ENCODE data around the gene RFX2.

GRCh38 chr19:6017576-6017975 is 92.7 kb downstream of the RFX2 start:
- TF ChIP-seq, protein P1, sequence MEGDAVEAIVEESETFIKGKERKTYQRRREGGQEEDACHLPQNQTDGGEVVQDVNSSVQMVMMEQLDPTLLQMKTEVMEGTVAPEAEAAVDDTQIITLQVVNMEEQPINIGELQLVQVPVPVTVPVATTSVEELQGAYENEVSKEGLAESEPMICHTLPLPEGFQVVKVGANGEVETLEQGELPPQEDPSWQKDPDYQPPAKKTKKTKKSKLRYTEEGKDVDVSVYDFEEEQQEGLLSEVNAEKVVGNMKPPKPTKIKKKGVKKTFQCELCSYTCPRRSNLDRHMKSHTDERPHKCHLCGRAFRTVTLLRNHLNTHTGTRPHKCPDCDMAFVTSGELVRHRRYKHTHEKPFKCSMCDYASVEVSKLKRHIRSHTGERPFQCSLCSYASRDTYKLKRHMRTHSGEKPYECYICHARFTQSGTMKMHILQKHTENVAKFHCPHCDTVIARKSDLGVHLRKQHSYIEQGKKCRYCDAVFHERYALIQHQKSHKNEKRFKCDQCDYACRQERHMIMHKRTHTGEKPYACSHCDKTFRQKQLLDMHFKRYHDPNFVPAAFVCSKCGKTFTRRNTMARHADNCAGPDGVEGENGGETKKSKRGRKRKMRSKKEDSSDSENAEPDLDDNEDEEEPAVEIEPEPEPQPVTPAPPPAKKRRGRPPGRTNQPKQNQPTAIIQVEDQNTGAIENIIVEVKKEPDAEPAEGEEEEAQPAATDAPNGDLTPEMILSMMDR (IDR thresholded peaks at IDR 0.05): no peak
- TF ChIP-seq POLR2A (IDR thresholded peaks at IDR 0.05): no peak
- no peak for TF ChIP-seq EP300 (IDR thresholded peaks at IDR 0.05)
